Endothelial cell of umbilical vein (primary cell): Measurements from ENCODE around the gene ACSF3. TPM values are rescaled to one million over a fixed set of nuclear protein-coding genes. Genes with fewer than 3 reads are reported as not detected.

Experiments
- BruUV-seq: library from RNA; stranded (reverse); fragments of 400-500 nt; replicated peaks from 2 replicates; lab custom pipeline; 2021; lab: Mats Ljungman, UMichigan
- CTCF ChIA-PET: fragments of 300-600, 350-600 bp; sonication (Branson Sonifier 250); formaldehyde crosslinking; loops from one replicate; lab custom pipeline; 2021; ENCODE audit warnings: antibody characterized with exemption, inconsistent platforms; lab: Charles Lee
- POLR2A ChIA-PET: fragments of 300-600, 350-600 bp; sonication (Branson Sonifier 250); formaldehyde crosslinking; loops from one replicate; lab custom pipeline; 2021; ENCODE audit warnings: antibody characterized with exemption, inconsistent platforms; lab: Charles Lee
- DNase-seq: peaks from one replicate; pipeline ENCODE4 v3.0.0-alpha.2; 2011; ENCODE audit warnings: low read depth, low spot score
- FAIRE-seq: peaks from 2 replicates; lab custom pipeline; 2011; peaks lifted over from hg19 to GRCh38; lab: Jason Lieb, UNC
- H2AFZ ChIP-seq: 2 replicates; pipeline ENCODE4 v1.6.0; 2012; ENCODE audit warnings: low read depth, low read length, control low read depth, inconsistent platforms
- H3K27ac ChIP-seq: 2 replicates; pipeline ENCODE4 v1.5.1; 2011; ENCODE audit warnings: low read depth, mild to moderate bottlenecking, control low read depth, low read length, moderate library complexity; ENCODE audit not compliant: insufficient read depth
- H3K27me3 ChIP-seq, 2 experiments: 2 replicates each; pipeline versions ENCODE4 v1.6.0 to v1.6.1; 2011; ENCODE audit warnings: low read length in 2 of 2, mixed read lengths in 1 of 2; ENCODE audit not compliant: control insufficient read depth in 2 of 2, insufficient read depth in 2 of 2
- H3K36me3 ChIP-seq, 2 experiments: 2 replicates in 1 of 2; 3 replicates in 1 of 2; pipeline ENCODE4 v1.5.1; 2011; ENCODE audit warnings: low read length in 2 of 2, mild to moderate bottlenecking in 1 of 2, moderate library complexity in 1 of 2; ENCODE audit not compliant: control insufficient read depth in 2 of 2, insufficient read depth in 2 of 2; ENCODE audit errors: extremely low read depth in 1 of 2
- H3K4me1 ChIP-seq: 3 replicates; pipeline ENCODE4 v1.5.1; 2011; ENCODE audit warnings: mild to moderate bottlenecking, low read length; ENCODE audit not compliant: control insufficient read depth, insufficient read depth; ENCODE audit errors: extremely low read depth
- H3K4me2 ChIP-seq: 2 replicates; pipeline ENCODE4 v1.6.1; 2011; ENCODE audit warnings: low read length, control low read depth, mixed read lengths; ENCODE audit not compliant: insufficient read depth
- H3K4me3 ChIP-seq, 3 experiments: fragments of 200-600 bp in 1 of 3; sonication (generic), shearing (Covaris generic) in 1 of 3; replicated peaks in 1 of 3; 2 replicates each; pipeline ENCODE4 v1.5.1; 2011 to 2016; ENCODE audit warnings: control low read depth in 3 of 3, low read length in 3 of 3, mild to moderate bottlenecking in 2 of 3, inconsistent platforms in 1 of 3, low read depth in 1 of 3, moderate library complexity in 1 of 3; ENCODE audit not compliant: insufficient read depth in 1 of 3
- H3K79me2 ChIP-seq: 2 replicates; pipeline ENCODE4 v1.6.0; 2012; ENCODE audit warnings: low read length, inconsistent platforms; ENCODE audit not compliant: control insufficient read depth, insufficient read depth
- H3K9ac ChIP-seq: replicated peaks from 2 replicates; pipeline ENCODE3; 2011; ENCODE audit warnings: low read length, control low read depth; ENCODE audit not compliant: insufficient read depth; ENCODE audit errors: extremely low read depth
- H3K9me1 ChIP-seq: replicated peaks from 3 replicates; pipeline ENCODE4 v1.6.0; 2011; ENCODE audit warnings: mild to moderate bottlenecking, low read length; ENCODE audit not compliant: control insufficient read depth, insufficient read depth; ENCODE audit errors: extremely low read depth
- H3K9me3 ChIP-seq: replicated peaks from 2 replicates; pipeline ENCODE4 v1.5.1; 2012; ENCODE audit warnings: low read length, inconsistent platforms; ENCODE audit not compliant: control insufficient read depth, insufficient read depth
- H4K20me1 ChIP-seq: replicated peaks from 2 replicates; pipeline ENCODE3; 2011; ENCODE audit warnings: mild to moderate bottlenecking, low read length; ENCODE audit not compliant: control insufficient read depth, insufficient read depth; ENCODE audit errors: extremely low read depth
- EZH2 ChIP-seq: IDR thresholded peaks from 2 replicates; pipeline ENCODE4 v1.6.1; 2012; ENCODE audit warnings: borderline replicate concordance, low read depth, mild to moderate bottlenecking, moderate library complexity, low read length, inconsistent platforms; ENCODE audit not compliant: severe bottlenecking
- FOS ChIP-seq: IDR thresholded peaks from 2 replicates; pipeline ENCODE4 v1.6.1; 2011; ENCODE audit warnings: mild to moderate bottlenecking, low read length, moderate library complexity, borderline replicate concordance; ENCODE audit not compliant: insufficient read depth
- GATA2 ChIP-seq: IDR thresholded peaks from 2 replicates; pipeline ENCODE4 v1.7.0; 2011; ENCODE audit warnings: low read depth, mild to moderate bottlenecking, moderate library complexity, mixed read lengths, low read length; ENCODE audit not compliant: insufficient read length, insufficient read depth
- JUN ChIP-seq: IDR thresholded peaks from 2 replicates; pipeline ENCODE4 v1.6.1; 2011; ENCODE audit warnings: borderline replicate concordance, low read depth; ENCODE audit not compliant: insufficient read length, insufficient read depth
- MAX ChIP-seq: IDR thresholded peaks from 2 replicates; pipeline ENCODE4 v1.6.1; 2011; ENCODE audit not compliant: insufficient read depth, insufficient read length
- MYC ChIP-seq: IDR thresholded peaks from one replicate; pipeline ENCODE4 v1.6.1; 2011; ENCODE audit warnings: mild to moderate bottlenecking, low read depth, low read length
- POLR2AphosphoS5 ChIP-seq: IDR thresholded peaks from 2 replicates; pipeline ENCODE4 v1.6.1; 2012; ENCODE audit warnings: low read depth, mild to moderate bottlenecking, control low read depth, low read length, moderate library complexity; ENCODE audit not compliant: insufficient read depth
- dilution Hi-C: fragments of 300-500 bp; cut with MboI; formaldehyde crosslinking; loops from one replicate; pipeline ENCODE4 v1.15.0; 2019; ENCODE audit warnings: low sequenced_read_pairs; ENCODE audit not compliant: extremely low pct_ligation_motif_present
- intact Hi-C: fragments of 100-400 bp; cut with micrococcal nuclease; formaldehyde crosslinking; loops from one replicate; pipeline ENCODE4 v1.10.0; 2022
- polyA plus RNA-seq, 4 experiments: library from polyadenylated mRNA; depleted of rRNA in 3 of 4; stranded (reverse) in 3 of 4; unstranded in 1 of 4; fragments of >200 nt; gene quantifications; 2 replicates each; pipeline versions ENCODE4 v1.2.1 to v1.2.3, GENCODE V29; 2011 to 2012; ENCODE audit warnings: missing spikeins in 1 of 4
- total RNA-seq: library from RNA; stranded (reverse); gene quantifications from 2 replicates; pipeline ENCODE4 v1.2.3, GENCODE V29; 2021

ACSF3 gene
- total and polyA plus RNA-seq, 2 donors (not counting 3 experiments of a cell fraction or from before 2014, with no cell fraction given) = 18.6 to 33.2 TPM

GRCh38 chr16:89089120-89089519, 4.5 kb upstream of the ACSF3 start:
- H2AFZ ChIP-seq = no peak overlapping the region
- no peaks in the 10 kb centered on the region for H4K20me1 ChIP-seq
- DNase-seq = no peak
- no peaks in the 10 kb centered on the region for H3K36me3 ChIP-seq
- no peaks in the 10 kb centered on the region for H3K9me3 ChIP-seq
- BruUV-seq = no TSS peak
- CTCF ChIA-PET = no interaction called here
- intact Hi-C loops = no loop called here
- H3K9ac ChIP-seq = no peak overlapping the region
- no peak for FAIRE-seq
- peaks cover 7 to 10% of the 10 kb centered on the region in 2 experiments for H3K27me3 ChIP-seq
- H3K9me1 ChIP-seq = no peaks in the 10 kb centered on the region
- POLR2A ChIA-PET = no interaction called here
- H3K4me2 ChIP-seq = no peak overlapping the region
- dilution Hi-C loops = no loop called here
- H3K79me2 ChIP-seq = peaks cover 2% of the 10 kb centered on the region
- TF ChIP-seq MYC = no peak
- TF ChIP-seq JUN = no peak
- TF ChIP-seq FOS = no peak
- TF ChIP-seq EZH2 = peak; percentile 49
- TF ChIP-seq MAX = no peak
- H3K4me3 ChIP-seq = no peak overlapping the region
- H3K27ac ChIP-seq = no peak overlapping the region
- no peaks in the 10 kb centered on the region for H3K4me1 ChIP-seq

GRCh38 chr16:89090182-89090630, 3.4 kb upstream of the ACSF3 start:
- Histone ChIP-seq H2AFZ (no peak overlapping the region), H3K4me3 (no peak overlapping the region), H3K79me2 (peaks cover 12% of the 10 kb centered on the region), H3K4me2 (no peak overlapping the region), H3K27ac (no peak overlapping the region), H3K9ac (no peak overlapping the region), H3K4me1 (peaks cover 8% of the 10 kb centered on the region), H3K36me3 (no peaks in the 10 kb centered on the region), H3K27me3 (peaks cover 7 to 10% of the 10 kb centered on the region in 2 experiments), H3K9me1 (no peaks in the 10 kb centered on the region), H3K9me3 (no peaks in the 10 kb centered on the region), H4K20me1 (no peaks in the 10 kb centered on the region)
- ChIA-PET POLR2A (no interaction called here), CTCF (no interaction called here)
- no peak for FAIRE-seq
- BruUV-seq = no TSS peak
- TF ChIP-seq MYC (no peak), JUN (no peak), FOS (no peak), EZH2 (no peak), POLR2AphosphoS5 (no peak), MAX (no peak), GATA2 (no peak)
- intact Hi-C loops (loop anchor here (5.0 kb wide), 1 partner anchor 127 kb away; the partner anchor contains the start of gene ZNF778), dilution Hi-C loops (no loop called here)
- no peak for DNase-seq
